HG03565 (cell line): ENCODE results near the gene SEMA3A.

Source experiments
- ATAC-seq: cut with Tn5 transposase; IDR thresholded peaks from one replicate; pipeline ENCODE4 v1.9.1; 2021; ENCODE audit warnings: mild to moderate bottlenecking, moderate library complexity; ENCODE audit not compliant: unreplicated experiment

SEMA3A gene

DNA sequence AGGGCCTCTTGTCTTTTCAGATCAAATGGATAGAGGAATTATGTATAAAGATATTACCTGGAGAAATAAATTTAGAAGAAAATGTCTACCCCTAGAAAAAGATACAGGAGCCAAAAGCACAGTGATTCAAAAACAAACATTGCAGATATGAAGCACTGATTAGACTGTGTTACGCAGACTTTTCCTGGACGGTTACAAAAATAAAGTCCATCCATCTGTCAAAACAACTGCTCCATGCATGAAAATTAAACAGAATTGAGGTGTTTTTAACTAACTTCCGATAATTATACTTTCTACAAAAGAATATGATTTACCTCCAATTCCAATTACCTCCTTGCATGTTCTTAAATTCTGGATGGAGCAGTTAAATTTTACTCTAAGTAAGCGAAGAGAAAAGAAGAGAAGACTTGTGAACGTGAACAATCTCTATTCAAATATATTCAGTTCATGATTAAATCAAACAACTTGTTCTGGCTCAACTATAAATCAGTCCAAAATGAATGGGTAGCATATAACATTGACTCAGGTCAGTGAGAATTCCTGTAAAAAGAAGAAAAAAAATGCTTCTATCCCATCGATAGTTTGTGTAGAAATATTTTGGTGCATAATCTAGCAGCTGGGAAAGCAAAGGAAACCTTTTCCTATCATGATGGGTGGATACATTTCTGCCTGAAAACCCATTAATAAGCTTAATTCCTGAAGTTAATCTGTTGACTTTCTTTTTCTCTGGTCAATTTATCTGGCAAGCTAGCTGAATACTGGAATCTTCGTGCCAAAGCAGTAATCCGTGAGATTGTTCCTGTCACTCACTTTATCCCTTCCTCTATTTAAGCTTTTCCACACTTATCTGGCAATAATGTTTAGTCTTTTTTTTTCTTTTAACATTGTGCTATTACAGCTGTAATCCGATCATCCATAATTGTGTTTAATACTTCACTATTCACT, 80.4 kb downstream of the SEMA3A start:
- no peak for ATAC-seq

DNA sequence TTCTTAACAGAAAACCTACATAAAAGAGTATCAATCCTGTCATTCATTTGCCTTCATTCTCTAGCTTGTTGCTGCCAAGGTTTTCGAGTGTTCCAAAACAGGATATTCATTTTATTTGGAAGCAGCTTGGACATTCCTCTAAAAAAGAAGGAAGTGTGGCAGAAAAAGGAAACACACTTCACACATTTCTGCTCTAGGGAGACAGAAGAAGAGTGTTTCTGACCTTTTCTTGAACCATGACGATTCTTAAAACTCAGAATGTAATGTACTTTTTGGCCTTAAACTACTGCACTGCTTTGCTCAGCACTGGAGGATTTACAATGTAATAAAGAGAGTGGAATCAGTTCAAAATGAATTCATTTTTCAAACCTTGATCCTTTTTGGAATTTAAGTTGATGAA, 81.3 kb downstream of the SEMA3A start:
- ATAC-seq: no peak

DNA sequence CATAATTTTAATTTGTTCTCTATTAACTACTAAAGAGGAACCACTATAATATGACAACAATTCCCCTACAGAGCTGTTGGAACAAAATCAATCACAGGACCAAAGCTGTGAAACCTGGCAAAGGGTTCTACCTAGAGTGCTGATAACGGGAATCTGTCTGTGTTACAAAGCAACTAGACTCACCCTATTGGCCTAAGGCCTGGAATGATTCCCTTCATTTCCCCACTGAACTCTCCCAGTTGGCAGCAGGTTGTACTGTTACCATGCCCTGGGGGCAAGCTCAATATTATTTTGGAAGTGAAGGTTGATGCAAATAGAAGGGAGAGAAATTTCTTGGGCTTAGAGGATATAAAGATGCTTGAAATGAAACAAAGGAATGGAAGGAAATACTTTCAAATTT, 81.8 kb downstream of the SEMA3A start:
- no peak for ATAC-seq

DNA sequence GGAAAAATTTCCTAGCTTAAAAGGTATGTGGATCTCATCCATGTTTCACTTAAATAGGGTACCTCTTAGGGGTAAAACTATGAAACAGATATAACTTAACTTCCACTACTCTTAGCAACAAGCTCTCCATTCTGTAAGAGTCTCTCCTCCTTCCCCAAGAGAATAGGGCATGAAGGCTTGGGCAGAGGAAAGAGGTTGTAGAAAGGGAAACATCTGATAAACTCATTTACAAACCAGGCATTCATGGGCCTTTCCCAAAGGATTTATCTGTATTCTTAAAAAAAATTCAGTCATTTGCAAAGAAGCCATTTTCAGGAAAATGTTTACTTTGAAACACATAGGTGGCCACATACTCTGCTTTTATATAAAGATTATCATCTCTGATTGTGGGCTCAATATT, 82.7 kb downstream of the SEMA3A start:
- no peak for ATAC-seq

DNA sequence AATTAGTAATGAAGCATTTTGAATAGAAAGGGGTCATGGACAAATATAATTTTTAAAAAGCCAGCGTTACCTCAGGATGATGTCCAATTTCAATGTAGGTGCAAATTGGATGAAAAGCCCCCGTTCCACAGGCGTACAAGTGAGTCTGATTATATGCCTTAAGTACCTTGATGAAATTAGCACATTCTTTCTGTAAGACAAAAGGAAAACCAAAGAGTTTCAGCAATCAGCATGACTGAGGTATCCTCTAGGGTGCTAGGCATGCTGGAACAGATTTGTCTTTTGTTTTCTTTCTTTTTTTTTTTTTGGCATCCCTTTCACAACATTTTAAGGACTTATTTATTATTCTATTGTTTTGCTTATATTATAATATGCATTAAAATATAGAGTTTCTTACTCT, 84.2 kb downstream of the SEMA3A start:
- no peak for ATAC-seq

DNA sequence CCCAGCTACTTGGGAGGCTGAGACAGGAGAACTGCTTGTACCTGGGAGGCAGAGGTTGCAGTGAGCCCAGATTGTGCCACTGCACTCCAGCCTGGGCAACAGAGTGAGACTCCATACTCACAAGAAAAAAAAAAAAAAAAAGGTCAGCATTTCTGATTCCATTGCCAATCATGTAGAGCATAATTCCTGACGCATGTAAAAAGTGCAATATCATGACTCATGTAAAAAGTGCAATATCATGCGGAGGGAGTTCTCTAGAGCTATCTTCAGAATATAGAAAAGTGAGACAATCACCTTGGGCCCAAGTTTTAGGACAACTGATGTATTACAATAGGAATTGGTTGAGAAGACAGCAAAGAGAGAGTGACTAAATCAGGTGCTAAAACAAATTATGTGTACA, 85.8 kb downstream of the SEMA3A start:
- no peak for ATAC-seq

DNA sequence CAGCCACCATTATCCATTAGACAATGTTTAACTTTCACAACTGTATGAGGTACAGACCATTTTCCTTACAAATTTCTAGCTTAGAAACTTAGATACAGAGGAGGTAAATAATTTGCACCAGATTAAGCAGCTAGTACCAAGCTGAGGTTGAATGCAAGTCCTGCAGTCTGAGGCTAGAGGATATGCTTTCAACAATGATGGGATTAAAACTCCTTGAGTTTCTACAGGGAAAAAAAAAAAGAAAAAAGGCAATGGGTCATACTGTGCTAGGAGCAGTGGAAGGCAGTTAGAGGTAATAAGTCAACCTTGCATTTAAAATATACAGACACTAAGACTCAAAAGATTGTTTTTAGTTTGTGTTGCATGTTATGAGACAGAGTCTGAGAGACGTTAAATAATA, 86.5 kb downstream of the SEMA3A start:
- no peak for ATAC-seq

DNA sequence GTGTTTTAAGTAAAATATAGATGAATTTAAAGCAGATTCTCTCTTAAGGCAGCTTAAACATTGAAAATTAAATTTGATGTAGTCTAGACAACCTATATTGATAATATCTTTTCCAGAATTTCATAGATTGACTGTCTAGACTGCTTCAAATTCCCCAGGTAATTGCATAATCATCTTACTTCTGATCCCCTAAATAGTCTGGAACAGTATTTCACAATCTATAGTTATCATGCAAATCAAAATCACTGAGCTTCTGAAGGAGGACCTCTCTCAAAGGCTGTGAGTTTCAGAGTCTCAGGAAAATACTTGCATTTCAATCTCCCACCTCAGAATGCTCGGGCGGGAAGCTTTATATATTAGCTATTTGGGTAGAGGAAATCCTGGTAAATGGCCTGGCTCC, 87.3 kb downstream of the SEMA3A start:
- ATAC-seq: no peak

DNA sequence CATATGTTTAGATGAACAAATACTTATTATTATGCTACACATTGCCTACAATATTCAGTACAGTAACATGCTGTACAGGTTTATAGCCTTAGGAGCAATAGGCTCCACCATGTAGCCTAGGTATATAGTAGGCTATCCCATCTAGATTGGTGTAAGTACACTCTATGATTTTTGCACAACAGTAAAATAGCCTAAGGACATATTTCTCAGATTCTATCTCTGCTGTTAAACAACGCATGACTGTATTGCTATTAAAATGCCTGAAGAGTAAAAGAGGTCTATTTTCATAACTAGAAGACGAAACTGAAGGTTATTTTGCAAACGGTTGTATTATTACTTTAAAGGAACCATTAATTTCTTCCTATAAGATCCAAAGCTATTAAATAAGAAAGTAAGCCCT, 88.3 kb downstream of the SEMA3A start:
- ATAC-seq: no peak

DNA sequence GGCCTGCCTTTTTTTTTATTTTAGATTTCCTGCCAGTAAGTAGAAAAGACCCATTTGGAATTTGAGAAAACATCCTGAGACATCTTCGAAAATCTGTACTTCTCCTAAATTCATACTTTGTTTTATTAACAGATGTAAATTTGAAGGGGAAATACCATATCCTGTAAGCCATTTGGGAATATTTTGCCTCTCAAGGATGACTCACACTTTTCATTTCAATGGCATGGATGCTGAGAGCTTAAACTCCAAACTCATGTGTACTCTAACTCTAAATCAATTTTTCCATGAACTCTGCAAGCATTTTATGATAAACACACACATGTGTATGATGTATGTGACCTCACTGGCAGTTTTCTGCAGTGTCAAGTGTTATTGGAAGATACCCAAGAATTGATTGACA, 89.0 kb downstream of the SEMA3A start:
- ATAC-seq: no peak

DNA sequence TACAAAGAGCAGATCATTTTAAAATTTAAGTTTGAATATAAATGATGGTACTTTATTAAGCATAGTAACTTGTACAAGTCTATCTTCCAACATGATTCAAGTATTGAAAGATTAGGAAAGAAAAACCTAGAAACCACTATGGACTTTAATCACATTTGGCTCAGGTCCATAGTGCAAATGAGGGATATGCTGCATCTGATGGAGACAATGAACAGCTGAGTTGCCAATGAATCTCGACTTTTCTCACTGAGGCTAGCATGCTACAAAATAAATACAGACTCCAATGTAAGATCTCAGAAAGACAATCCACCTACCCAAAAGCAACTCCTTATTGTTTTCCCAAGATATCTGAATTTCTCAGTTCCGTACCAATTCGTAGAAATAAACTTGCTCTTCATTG, 89.8 kb downstream of the SEMA3A start:
- ATAC-seq: no peak

DNA sequence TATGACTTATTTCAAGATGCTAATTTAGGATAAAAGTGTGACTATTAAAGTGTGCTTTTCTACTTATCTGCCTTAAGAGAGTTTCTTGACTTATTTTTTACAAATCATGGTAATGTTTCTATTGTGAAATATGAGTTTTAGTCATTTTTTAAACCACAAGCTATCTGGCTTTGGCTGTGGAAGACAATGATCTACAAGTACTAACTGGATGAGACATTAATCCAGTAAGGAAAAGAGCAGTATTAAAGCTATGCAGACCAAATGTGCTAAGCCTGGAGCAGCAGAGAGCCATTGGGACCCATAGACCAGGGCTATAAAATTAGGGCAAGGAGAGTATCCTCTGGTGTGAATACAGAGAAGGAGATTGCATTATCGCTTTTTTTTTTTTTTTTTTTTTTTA, 92.4 kb downstream of the SEMA3A start:
- ATAC-seq: no peak

DNA sequence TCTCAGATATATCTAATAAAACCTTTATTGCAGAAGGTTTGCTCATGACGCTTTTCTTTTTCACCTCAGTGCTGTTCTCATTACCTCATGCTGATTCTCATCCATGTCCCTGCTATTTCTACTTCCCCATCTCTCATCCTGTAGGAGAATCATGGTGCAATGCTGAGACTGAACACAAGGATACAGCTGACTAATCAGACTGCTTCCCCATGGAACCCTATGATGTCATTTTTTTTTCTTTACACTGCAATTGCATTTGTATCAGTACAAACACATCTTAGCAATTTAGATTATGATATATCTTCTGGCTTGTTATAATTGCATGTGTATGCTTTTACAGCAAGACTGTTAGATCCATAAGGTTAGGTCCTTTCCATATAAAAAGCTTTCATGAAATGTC, 93.7 kb downstream of the SEMA3A start:
- ATAC-seq: no peak

DNA sequence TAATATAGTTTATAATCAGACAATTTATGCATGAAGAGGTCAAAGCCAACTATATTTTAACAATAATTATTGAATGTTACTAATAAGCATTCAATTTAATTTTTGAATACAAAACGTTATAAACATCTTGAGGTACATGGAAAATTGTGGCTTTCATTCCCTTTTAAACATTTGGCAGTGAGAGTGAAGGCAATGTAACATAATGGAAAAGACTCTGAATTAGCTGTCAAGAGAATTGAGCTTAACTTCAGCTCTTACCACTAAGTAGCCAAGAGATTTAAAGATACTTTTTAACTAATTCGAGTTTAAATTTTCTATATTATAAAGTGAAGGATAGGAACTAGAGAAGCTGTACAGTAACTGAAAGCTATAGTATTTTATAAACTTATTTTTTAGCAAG, 98.6 kb downstream of the SEMA3A start:
- no peak for ATAC-seq

DNA sequence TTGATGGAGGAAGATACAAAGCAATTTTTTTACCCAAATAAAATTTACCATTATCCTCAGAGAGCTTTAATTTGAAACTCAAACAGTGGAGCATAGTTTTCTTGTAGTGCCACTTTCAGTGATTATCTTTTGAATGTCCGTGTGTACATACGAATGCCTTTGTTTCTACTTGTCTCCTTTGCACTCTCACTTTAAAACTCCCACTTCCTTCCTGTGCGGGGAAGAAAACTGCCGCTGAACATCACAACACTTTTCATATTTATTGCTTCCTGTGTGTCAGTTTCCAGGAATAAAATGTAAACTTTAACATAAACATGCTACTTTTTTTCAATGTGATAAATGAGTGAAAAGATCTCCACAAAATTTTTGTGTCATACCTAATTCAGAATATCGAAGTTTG, 102.4 kb downstream of the SEMA3A start:
- no peak for ATAC-seq

DNA sequence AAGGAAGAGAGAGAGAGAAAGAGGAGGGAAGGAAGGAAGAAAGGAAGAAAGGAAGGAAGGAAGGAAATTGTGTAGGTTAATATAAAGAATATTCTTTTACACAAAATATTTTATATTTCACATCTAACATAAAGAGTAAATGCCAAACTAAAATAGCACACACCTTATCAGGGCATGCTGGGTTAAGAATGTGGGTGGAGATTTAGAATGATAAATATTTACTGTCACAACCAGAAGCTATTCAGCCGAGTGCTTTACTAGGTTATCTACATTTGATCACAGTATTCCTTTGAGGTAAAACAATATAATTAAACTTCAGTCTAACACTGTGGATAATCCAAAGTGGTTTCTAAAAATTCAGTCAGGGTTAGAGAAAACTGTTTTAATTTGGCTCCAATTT, 103.3 kb downstream of the SEMA3A start:
- ATAC-seq: no peak

DNA sequence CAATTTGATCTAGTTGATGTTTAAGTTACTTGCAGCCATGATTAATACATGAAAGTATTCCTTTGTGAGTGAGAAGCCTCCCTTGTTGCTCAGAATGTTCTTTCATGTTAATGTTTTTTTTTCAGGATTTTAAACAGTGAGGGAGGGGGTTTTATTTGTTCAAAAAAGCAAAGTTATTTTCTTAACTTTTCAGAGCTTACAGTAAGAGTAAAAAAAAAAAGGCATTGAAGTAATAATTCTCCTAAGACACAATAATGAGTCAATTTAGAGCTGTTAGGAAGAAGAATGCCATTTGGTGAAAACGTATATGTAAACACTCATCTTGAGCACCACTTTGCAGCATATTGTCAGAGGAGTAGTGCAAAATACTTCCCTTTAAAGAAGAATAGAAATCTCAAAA, 105.8 kb downstream of the SEMA3A start:
- ATAC-seq: no peak

DNA sequence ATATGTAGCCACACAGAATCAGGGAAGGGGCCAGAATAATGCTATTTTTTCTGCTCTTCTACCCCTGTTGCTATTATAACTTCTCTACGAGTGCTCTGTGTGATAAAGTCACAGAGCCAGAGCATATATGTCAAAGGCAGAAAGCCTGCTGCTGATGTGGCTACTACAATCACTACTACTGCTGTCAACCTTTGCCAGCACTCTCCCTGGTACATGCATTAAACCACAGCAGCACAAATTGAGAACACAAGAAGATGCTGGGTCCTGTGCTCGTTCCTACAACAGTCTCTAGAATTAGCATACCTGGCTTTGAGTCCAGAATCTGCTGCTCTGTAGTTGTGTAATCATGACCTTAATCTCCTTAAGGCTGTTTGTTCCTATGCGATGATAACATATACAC, 108.6 kb downstream of the SEMA3A start:
- ATAC-seq: no peak

DNA sequence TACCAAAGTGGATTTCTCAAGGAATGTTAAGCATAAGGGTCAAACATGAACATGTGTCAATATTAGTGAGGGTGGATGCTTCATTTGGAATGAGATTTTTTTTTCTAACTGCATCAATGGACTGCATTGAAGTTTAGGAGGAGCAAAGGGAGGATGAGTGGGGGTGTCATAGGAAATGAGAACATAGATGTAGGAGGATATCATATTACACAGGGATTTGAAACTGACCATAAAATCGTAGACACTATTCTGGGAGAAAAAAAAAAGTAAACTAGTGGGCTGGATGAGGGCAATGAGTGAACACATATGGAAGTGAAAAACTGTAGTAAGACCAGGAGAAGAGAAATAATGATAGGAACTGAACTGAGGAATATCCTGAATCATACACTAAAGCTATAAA, 109.4 kb downstream of the SEMA3A start:
- no peak for ATAC-seq

DNA sequence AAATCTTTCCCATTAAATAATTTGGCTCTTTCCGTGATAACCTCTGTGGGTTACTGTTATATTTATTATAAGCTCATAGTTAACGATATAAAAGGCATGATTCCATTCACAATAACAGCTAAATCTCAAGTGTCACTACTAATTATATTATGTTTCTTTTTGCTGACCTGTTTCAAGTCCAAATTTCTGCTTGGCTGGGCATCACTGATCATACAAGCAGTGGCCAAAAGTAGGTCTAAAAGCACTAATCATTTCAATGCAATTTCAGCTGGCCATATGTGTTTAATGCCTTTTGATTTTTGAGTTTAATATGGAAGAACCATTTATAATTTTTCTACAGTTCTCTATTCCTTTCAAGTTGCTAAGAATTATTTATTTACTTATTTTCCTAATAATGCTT, 110.7 kb downstream of the SEMA3A start:
- ATAC-seq: no peak

DNA sequence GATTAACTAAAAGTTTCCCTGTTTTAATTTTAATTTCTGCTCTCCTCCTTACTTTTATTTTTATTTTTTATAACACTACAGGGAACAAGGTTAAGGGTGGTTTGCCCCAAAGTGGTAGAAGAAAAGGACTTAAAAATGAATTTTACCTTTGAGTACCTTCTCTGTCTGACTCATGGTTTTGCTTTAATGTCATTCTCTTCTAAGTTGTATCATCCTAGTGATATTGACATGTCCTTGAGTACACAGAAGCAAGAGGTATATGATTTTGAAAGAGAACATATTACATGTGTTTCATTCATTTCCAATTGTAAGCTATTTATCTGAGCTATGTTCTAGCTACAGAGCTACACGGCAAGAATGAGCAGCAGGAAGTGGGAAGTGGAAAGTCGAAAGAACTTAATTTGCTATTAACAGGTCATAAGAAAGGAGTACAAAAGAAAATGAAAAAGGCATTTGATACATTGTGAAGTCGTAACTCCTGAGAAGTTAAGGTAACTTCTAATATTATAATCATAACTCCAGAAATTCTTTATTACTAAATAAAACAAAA, 112.5 kb downstream of the SEMA3A start:
- no peak for ATAC-seq

DNA sequence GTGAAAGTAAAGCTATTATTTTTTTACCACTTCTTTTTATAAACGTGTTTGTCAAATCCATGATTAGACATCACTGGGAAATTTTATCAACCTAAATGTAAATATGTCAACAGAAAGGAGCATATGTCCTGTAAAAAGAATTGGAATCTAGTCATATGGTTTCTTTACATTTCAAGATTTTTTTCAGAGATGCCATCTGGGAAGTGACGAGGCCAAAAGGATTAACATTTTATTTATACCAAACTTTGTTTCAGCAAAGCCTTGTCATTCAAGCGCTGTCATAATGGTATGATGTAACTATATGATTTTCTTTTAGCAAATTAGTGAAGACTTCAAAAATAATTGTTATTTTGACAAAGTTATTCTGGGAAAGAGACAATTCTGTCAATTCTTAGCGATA, 117.3 kb downstream of the SEMA3A start:
- ATAC-seq: no peak

DNA sequence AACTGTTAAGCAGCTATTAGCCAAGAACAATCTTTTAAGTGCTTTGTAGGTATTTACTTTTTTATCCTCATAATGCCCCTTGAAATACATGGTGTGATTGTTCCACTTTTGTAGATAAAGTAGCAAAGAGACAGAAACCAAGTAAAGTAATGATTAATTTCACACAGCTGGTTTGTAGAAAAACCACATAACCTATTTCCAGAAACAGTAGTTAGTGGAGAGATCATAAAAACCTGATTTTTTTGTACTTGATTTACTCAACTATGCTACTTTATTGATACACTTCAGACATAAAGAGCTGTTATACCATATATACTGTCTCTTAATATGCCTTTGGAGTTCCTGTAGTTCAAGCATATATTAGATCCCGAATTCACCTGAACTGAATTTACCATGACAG, 118.4 kb downstream of the SEMA3A start:
- ATAC-seq: no peak
